Activated CD8-positive, alpha-beta memory T cell treated with anti-CD3 and anti-CD28 coated beads, Interleukin-2, amount 50 U/mL, for 24 hours (primary cell): ENCODE data around the gene ARFGAP3.

ENCODE experiments used
- DNase-seq: peaks from one replicate; pipeline ENCODE4 v3.0.0-alpha.2; 2020; ENCODE audit errors: extremely low read depth

The ARFGAP3 gene

GRCh38 chr22:42862045-42862734 is 5.1 kb upstream of the ARFGAP3 start:
- DNase-seq = no peak

GRCh38 chr22:42860968-42861367 is 3.9 kb upstream of the ARFGAP3 start:
- DNase-seq = no peak

GRCh38 chr22:42857845-42858481 is 890 bp upstream of the ARFGAP3 start:
- no peak for DNase-seq

GRCh38 chr22:42856179-42856864 is 751 bp downstream of the ARFGAP3 start:
- peak; percentile 15 for DNase-seq

GRCh38 chr22:42855721-42856120 is 1.4 kb downstream of the ARFGAP3 start:
- no peak for DNase-seq

- no peak for DNase-seq
Observed at GRCh38 chr22:42855211-42855610, 1.9 kb downstream of the ARFGAP3 start.

- no peak for DNase-seq
Observed at GRCh38 chr22:42848941-42849550, 8.0 kb downstream of the ARFGAP3 start.

GRCh38 chr22:42847110-42847509 is 10.0 kb downstream of the ARFGAP3 start:
- DNase-seq = no peak

GRCh38 chr22:42844756-42845155 is 12.3 kb downstream of the ARFGAP3 start:
- DNase-seq = no peak

GRCh38 chr22:42842658-42843370 is 14.3 kb downstream of the ARFGAP3 start:
- DNase-seq = no peak

GRCh38 chr22:42841444-42841843 is 15.6 kb downstream of the ARFGAP3 start:
- no peak for DNase-seq

GRCh38 chr22:42837556-42837955 is 19.5 kb downstream of the ARFGAP3 start:
- no peak for DNase-seq

- no peak for DNase-seq
Observed at GRCh38 chr22:42836026-42836425, 21.0 kb downstream of the ARFGAP3 start.

- DNase-seq = no peak
Observed at GRCh38 chr22:42834177-42834949, 22.7 kb downstream of the ARFGAP3 start.

GRCh38 chr22:42833104-42833503 is 24.0 kb downstream of the ARFGAP3 start:
- DNase-seq = no peak

GRCh38 chr22:42831712-42832111 is 25.4 kb downstream of the ARFGAP3 start:
- no peak for DNase-seq

GRCh38 chr22:42830161-42830560 is 26.9 kb downstream of the ARFGAP3 start:
- DNase-seq = no peak

- no peak for DNase-seq
Observed at GRCh38 chr22:42829302-42829701, 27.8 kb downstream of the ARFGAP3 start.

- no peak for DNase-seq
Observed at GRCh38 chr22:42825796-42826195, 31.3 kb downstream of the ARFGAP3 start.

- DNase-seq = no peak
Observed at GRCh38 chr22:42821386-42821785, 35.7 kb downstream of the ARFGAP3 start.
